Skeletal muscle satellite cell (primary cell): Measurements from ENCODE around the gene FBXO2.

Experiments used
- H3K27me3 ChIP-seq: 2 replicates; pipeline ENCODE4 v1.7.0; 2013; ENCODE audit warnings: low read length; ENCODE audit not compliant: control insufficient read depth, insufficient read depth
- H3K36me3 ChIP-seq: 2 replicates; pipeline ENCODE4 v1.7.0; 2013; ENCODE audit warnings: mild to moderate bottlenecking, control low read depth, low read length; ENCODE audit not compliant: insufficient read depth
- H3K4me1 ChIP-seq: 2 replicates; pipeline ENCODE4 v1.7.0; 2013; ENCODE audit warnings: low read length; ENCODE audit not compliant: control insufficient read depth, insufficient read depth
- H3K4me2 ChIP-seq: 2 replicates; pipeline ENCODE4 v1.7.0; 2013; ENCODE audit warnings: mild to moderate bottlenecking, low read length
- H3K4me3 ChIP-seq: 2 replicates; pipeline ENCODE4 v1.7.0; 2013; ENCODE audit warnings: low read length
- H3K9ac ChIP-seq: 2 replicates; pipeline ENCODE4 v1.7.0; 2013; ENCODE audit warnings: mild to moderate bottlenecking, low read depth, low read length, moderate library complexity
- H3K9me3 ChIP-seq: replicated peaks from 2 replicates; pipeline ENCODE4 v1.7.0; 2013; ENCODE audit warnings: mild to moderate bottlenecking, control low read depth, low read length

Gene FBXO2

GRCh38 chr1:11599891-11600576 is 54.2 kb downstream of the FBXO2 start:
- Histone ChIP-seq H3K36me3 (no peaks in the 10 kb centered on the region), H3K4me3 (no peak overlapping the region), H3K4me1 (no peaks in the 10 kb centered on the region), H3K9me3 (no peaks in the 10 kb centered on the region), H3K27me3 (peaks cover 32% of the 10 kb centered on the region), H3K9ac (no peak overlapping the region), H3K4me2 (no peak overlapping the region)

GRCh38 chr1:11598461-11598860 is 55.8 kb downstream of the FBXO2 start:
- Histone ChIP-seq H3K4me3 (no peak overlapping the region), H3K9me3 (no peaks in the 10 kb centered on the region), H3K36me3 (no peaks in the 10 kb centered on the region), H3K27me3 (peaks cover 29% of the 10 kb centered on the region), H3K9ac (no peak overlapping the region), H3K4me2 (no peak overlapping the region), H3K4me1 (no peaks in the 10 kb centered on the region)
